Glutamatergic neuron (in vitro differentiated cells): ENCODE measurements around the gene ZRANB3. TPM values are rescaled to one million over a fixed set of nuclear protein-coding genes. Genes with fewer than 3 reads are reported as not detected.
"Not testable (repeated sequence)": the region's sequence is repeated elsewhere in the genome, so short reads cannot be mapped to it uniquely, and the experiment has no call there.

ENCODE experiments used
- DNase-seq: peaks from one replicate; pipeline ENCODE4 v3.0.0; 2022
- H3K27ac Mint-ChIP-seq: one replicate; pipeline ENCODE4 v1.8.0; 2020; ENCODE audit warnings: mild to moderate bottlenecking, mixed read lengths, inconsistent platforms; ENCODE audit not compliant: unreplicated experiment
- H3K27me3 Mint-ChIP-seq: one replicate; pipeline ENCODE4 v1.8.0; 2020; ENCODE audit warnings: mild to moderate bottlenecking, moderate library complexity, mixed read lengths, inconsistent platforms; ENCODE audit not compliant: unreplicated experiment
- H3K36me3 Mint-ChIP-seq: one replicate; pipeline ENCODE4 v1.8.0; 2020; ENCODE audit warnings: mild to moderate bottlenecking, mixed read lengths, inconsistent platforms; ENCODE audit not compliant: unreplicated experiment
- H3K4me1 Mint-ChIP-seq: one replicate; pipeline ENCODE4 v1.8.0; 2020; ENCODE audit warnings: mild to moderate bottlenecking, low read depth, mixed read lengths, inconsistent platforms; ENCODE audit not compliant: unreplicated experiment
- H3K4me3 Mint-ChIP-seq: one replicate; pipeline ENCODE4 v1.8.0; 2020; ENCODE audit warnings: mild to moderate bottlenecking, mixed read lengths, inconsistent platforms; ENCODE audit not compliant: unreplicated experiment
- H3K9me3 Mint-ChIP-seq: one replicate; pipeline ENCODE4 v1.8.0; 2020; ENCODE audit warnings: mild to moderate bottlenecking, moderate library complexity, mixed read lengths, inconsistent platforms; ENCODE audit not compliant: unreplicated experiment
- CTCF ChIP-seq: fragments of 200-600 bp; sonication (generic); IDR thresholded peaks from one replicate; pipeline ENCODE4 v1.5.0; 2021; ENCODE audit not compliant: partially characterized antibody, unreplicated experiment
- total RNA-seq: library from RNA; stranded (reverse); fragmentation: NEBNext Ultra II Directional; extraction: Animal tissue kit (Norgen Biotek cat#: 25700); gene quantifications from one replicate; pipeline ENCODE4 v1.2.1, GENCODE V29; 2021; ENCODE audit not compliant: unreplicated experiment

The ZRANB3 gene
- total RNA-seq, 1 donor from 2014 or later: 10.7 TPM

GRCh38 chr2:135094508-135094907, 436.5 kb downstream of the ZRANB3 start:
- no peak for TF ChIP-seq CTCF
- H3K4me3 Mint-ChIP-seq: no peak overlapping the region

GRCh38 chr2:135093670-135094330, 437.2 kb downstream of the ZRANB3 start:
- Mint-ChIP-seq H3K27ac (no peak overlapping the region), H3K27me3 (no peaks in the 10 kb centered on the region), H3K9me3 (peaks cover 2% of the 10 kb centered on the region), H3K4me1 (no peaks in the 10 kb centered on the region), H3K4me3 (no peak overlapping the region), H3K36me3 (peaks cover 6% of the 10 kb centered on the region)
- TF ChIP-seq CTCF: no peak
- no peak for DNase-seq

More at GRCh38 chr2:135094508-135094907, 436.5 kb downstream of the ZRANB3 start:
- H3K4me1 Mint-ChIP-seq: no peaks in the 10 kb centered on the region
- no peaks in the 10 kb centered on the region for H3K27me3 Mint-ChIP-seq
- H3K36me3 Mint-ChIP-seq: peaks cover under 1% of the 10 kb centered on the region
- no peak overlapping the region for H3K27ac Mint-ChIP-seq
- no peak for DNase-seq
- peaks cover 2% of the 10 kb centered on the region for H3K9me3 Mint-ChIP-seq

GRCh38 chr2:135093193-135093592, 437.8 kb downstream of the ZRANB3 start:
- no peak for TF ChIP-seq CTCF
- no peak overlapping the region for H3K27ac Mint-ChIP-seq
- H3K27me3 Mint-ChIP-seq: no peaks in the 10 kb centered on the region
- DNase-seq: no peak
- H3K4me1 Mint-ChIP-seq: no peaks in the 10 kb centered on the region
- H3K4me3 Mint-ChIP-seq: no peak overlapping the region
- peaks cover 2% of the 10 kb centered on the region for H3K9me3 Mint-ChIP-seq
- peaks cover 6% of the 10 kb centered on the region for H3K36me3 Mint-ChIP-seq

- H3K27ac Mint-ChIP-seq: no peak overlapping the region
- H3K36me3 Mint-ChIP-seq: peaks cover 6% of the 10 kb centered on the region
- no peaks in the 10 kb centered on the region for H3K4me1 Mint-ChIP-seq
- no peak for DNase-seq
- TF ChIP-seq CTCF: no peak
- H3K27me3 Mint-ChIP-seq: no peaks in the 10 kb centered on the region
- no peaks in the 10 kb centered on the region for H3K9me3 Mint-ChIP-seq
- H3K4me3 Mint-ChIP-seq: no peak overlapping the region
Observed at GRCh38 chr2:135091681-135092080, 439.3 kb downstream of the ZRANB3 start.

- H3K27me3 Mint-ChIP-seq, H3K4me3 Mint-ChIP-seq, H3K36me3 Mint-ChIP-seq, H3K9me3 Mint-ChIP-seq, H3K4me1 Mint-ChIP-seq, H3K27ac Mint-ChIP-seq, DNase-seq: not testable (repeated sequence)
Observed at GRCh38 chr2:135089597-135089996, 441.4 kb downstream of the ZRANB3 start.

Other genes with a start within 250 kb of the ZRANB3 start
- gene R3HDM1, start 266 bp upstream of the ZRANB3 start, total RNA-seq: 57.7 TPM
- 134 TPM for gene UBXN4, start 210.6 kb upstream of the ZRANB3 start, total RNA-seq